NCI-H2227 (cell line): ENCODE results near the gene C14orf180.
A peak's percentile ranks its signal among the peaks of the same experiment; 100 is the strongest.

Experiments used
- DNase-seq: peaks from one replicate; lab custom pipeline; 2025; ENCODE audit not compliant: unreplicated experiment; lab: John Stamatoyannopoulos, UW

Gene C14orf180

DNA sequence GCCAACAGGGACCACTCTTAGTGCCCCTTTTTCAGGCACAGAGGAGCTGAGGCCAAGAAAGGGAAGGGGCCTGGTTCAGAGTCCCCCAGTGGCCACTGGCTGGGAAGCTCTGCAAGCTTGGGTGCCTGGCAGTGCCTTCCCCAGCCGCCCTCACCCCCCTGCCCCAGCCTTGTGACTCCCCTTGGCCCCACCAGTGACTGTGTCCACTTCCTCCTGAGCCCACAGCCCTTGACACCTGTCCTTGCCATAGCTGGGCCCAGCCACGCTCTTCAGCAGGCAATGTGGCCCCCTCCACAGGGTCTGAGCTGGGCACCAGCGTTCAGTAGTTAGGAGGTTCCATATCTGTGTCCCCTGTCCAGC lies 19.0 kb upstream of the C14orf180 start:
- no peak for DNase-seq

DNA sequence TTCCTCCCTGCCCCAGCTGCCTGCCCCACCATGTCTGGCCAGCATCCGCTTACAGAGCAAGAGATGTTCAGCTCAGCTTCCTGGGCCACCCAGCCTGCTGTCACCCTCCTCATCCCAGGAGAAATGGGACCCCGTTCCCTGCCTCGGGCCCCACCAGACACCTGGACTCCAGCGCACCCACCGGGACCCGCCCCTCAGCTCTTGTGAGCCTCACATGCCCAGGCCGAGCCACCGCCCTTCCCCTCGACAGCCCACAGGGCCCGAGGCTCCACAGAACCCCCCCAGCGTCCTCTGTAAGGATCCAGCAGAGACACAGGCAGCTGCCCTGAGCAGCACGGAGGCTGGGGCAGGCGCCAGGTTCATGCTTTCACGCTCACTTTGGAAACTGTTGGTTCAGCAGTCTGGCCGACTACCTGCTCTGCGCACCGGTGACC lies 18.4 kb upstream of the C14orf180 start:
- DNase-seq: no peak

DNA sequence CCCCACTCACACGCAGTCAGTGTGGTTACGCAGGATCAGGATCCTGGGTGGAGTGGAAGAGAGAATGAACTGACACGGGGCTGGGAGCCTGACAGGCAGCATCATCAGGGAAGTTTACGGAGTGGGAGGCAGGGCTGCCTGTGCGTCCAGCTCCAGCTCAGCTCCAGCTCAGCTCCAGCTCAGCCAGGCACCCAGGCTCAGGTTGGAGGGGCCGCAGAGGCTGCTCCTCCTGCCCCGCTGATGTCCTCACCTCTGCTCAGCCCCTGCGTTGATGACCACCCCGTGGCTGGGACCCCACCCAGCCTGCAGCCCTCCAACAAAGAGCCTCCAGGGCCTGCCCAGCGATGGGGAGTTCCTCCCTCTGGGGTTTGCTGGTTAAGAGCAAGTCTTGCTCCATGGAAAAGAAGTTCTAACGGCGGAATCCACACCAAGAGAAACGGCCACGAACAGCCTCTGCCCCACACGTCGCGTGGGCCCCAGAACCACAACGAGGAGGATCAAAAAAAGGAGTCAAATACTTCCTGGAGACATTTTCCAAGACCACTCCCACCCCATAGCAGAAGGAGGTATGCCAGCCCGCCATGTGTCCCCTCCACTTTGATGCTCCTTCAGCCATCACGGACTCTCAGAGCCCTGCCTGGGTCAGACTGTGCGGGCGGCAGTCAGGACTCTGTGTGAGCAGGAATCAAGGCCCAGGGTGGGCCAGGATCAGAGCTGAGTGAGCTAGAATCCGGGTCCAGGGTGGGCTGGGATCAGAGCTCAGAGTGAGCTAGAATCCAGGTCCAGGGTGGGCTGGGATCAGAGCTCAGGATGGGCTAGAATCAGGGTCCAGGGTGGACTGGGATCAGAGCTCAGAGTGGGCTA lies 17.7 kb upstream of the C14orf180 start:
- no peak for DNase-seq

DNA sequence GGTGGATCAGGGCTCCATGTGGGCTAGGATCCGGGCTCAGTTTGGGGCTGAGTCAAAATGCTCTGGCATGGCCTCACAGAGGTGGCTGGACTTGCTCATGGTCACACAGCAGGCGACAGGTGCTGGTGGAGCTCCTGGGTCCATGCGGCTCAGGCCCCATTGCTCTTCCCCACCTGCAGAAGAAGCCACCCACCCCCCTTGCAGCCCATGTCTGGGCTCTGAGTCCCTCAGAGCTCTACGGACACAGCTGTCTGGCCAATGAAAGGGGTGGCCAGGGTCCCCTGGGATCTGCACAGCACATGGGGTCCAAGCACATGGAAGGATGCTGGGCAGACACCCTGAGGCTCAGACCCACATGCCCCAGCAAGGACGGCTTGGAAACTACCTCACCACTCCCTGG lies 17.0 kb upstream of the C14orf180 start:
- no peak for DNase-seq

DNA sequence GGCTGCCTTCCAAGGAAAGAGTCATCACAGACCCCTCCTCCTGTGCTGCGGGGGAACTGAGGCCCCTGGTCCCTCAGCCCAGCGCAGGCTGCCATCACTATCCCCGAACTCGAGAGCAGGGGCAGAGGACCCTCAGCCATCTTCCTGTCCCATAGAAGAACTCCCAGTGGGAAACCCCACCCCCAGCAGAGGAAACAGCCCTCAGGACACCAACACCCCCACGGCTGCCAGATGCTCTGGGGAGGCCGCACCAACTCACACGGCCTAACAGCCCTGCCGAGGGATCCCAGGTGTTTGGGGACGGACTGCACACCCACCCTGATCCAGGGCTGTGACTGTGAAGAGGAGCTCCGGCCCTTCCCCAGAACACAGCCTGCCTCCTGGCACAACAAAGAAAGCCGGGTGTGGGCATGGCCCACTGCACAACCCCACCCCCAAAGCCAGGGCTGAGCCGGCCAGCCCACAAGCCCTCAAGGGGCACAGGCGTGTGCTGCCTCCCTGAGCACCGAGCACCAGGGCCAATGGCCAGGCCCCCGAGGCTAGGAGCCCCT lies 16.3 kb upstream of the C14orf180 start:
- no peak for DNase-seq

DNA sequence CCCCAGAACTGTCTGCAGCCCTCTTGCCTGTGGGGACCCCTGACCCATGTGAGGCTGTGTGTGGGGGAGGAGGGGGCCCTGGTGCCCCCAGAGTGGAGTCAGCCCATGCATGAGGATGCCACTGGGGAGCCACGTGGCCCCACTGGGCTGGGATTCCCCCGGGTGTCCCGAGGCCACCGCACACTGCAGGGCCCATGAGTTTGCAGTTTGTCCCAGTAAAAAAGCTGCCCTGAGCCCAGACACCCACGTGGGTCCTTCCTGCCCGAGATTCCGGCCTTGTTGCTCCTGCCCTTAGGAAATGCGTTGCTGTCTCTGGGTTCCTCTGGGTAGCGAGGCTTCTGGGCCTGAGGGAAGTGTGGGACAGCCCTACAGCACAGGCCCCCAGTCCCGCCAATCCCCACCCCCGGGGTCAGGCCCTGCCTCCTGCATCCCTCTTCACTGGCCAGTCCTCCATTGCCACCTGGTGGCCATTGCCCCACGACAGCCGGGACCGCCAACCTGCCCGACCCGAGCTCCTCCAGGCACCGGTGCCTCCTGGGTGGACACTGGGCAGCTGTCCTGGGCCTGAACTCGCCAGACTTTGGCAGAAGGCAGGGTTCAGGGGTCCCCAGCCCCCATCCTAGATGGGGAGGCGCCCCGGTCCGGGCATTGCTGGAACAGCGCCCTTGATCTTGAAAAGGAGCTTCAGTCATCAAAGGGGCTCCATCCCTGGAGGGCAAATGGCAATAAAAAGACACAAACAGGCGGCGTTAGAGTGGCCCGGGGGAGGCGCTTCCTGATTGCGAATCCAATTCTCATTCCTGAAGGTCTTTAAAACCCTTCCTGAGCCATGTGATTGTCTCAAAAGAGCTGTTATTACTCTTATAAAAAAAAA lies 15.6 kb upstream of the C14orf180 start:
- DNase-seq: peak; percentile 35

DNA sequence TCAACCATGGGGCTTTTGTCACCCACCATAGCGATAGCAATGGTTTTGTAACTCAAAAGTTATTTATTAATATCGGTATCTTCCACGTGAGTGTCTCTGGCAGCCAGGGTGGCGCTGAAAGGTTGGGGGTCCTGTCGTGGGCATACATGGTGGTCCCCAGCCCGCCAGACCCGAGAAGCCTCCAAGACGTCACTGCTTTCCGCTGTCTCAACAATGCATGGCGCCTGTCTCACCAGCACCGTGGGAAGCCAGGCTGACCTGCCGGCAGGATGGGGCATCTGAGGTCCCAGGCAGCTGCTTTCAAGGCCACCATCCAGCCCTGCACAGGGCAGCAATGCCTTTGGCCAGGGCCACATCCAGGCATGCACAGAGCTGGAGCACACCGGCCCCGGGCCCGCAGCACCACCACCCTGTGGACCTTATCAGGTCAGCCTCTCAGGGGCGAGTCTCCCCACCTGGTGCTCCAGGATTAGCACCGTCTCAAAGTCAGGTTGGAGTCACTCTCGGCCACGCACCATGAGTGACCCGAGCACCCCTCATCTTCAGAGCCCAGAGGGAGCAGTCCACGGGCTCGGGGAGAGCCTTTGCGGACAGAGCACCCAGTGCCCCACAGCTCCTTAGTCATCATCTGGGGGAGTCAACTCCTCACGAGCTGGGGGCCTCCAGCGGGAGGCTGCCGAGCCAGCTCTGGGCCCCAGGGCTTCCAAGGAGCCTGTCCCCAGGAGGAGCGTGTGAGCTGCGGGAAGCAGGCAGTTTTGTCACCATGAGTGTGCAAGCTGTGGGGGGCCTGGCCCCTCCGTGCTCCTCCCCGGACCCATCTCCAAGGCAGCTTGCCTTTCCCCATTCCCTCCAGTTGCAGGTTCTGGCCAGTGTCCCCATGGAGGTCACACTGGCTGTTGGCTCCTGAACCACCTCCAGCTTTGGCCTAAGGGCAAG lies 14.6 kb upstream of the C14orf180 start:
- no peak for DNase-seq

DNA sequence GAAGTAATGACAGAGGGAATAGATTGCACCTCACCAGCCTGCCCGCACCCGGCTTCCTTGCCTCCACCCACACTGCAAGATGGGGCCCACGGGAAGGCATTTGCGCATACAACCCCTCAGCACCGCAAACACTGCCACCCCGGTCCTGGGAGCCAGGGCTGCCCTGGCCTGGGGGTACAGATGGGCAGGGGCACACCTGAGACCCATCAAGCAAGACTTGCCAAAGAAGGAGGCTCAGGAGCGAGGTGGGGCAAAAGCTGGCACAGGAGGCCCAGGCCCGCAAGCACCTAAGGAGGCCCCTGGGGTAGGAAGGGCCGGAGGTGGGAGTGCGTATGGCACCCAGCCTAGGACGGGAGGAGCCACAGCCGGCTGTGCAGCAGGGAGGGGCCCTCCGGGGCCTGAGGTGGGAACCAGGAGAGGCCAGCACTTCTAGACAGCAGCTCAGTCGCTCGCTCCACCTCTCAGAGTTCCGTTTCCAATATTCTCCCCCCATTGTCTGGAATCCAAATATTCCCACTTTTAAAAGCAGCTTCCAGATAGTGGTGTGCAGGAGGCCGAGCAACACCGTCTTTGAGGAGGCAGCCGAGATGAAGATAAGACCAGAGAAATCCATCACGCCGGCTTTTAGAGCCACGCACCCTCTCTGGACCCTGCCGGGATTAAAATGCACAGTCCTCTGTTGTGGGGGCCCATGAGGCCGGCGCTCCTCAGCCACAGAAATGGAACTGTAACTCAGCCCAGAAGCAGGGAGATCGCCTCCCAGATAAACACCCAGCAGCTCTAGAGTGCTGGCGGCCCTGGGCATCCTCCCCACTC lies 12.2 kb upstream of the C14orf180 start:
- no peak for DNase-seq

DNA sequence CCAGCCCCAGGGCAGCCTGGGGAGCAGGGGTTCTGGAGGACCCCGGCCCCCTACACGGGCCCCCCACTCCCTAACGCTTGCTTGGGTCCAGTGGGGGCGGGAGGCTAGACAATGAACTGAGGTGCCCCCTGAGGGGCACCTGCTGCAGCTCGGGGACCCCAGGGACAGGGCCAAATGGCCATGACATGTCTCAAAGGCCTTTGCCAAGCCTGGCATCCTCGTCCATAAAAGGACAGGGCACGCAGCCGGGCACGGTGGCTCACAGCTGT lies 11.7 kb upstream of the C14orf180 start:
- no peak for DNase-seq

DNA sequence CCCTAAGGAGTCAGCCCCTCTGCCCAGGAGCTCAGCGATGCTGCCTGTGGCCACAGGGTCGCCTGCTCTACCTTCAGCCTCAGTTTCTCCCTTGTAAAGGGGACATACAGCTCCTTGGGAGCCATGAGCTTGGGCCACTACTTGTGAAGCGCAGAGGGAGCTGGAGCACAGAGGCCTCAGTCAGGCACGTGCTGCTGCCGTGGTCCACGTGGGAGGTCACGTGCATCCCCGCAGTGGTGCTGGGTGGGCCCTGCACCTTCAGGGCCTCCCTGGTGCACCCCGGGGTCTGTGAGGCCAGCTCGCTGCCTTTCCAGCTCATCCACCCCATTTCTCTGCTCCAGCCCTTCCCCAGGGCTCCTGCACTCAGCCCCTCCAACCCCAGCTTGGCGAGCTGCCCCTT lies 10.9 kb upstream of the C14orf180 start:
- no peak for DNase-seq

DNA sequence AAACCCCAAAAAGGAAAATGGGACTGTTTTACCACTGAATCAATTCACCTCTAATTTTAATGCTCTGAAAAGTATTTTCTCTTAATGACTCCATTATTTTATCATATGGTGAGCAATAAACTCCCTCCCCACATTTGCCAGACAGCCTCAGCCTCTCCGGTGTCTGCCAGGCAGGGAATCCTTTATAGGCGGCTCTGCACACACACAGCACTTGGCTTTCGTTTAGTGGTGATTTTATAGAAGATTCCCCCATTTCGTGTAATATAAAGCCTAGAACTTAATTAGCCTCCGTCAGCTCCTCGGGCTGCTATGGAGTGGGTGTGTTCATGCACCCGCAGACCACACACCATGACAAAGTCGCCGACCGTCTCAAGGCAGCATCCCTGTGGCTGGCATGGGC lies 10.1 kb upstream of the C14orf180 start:
- no peak for DNase-seq

DNA sequence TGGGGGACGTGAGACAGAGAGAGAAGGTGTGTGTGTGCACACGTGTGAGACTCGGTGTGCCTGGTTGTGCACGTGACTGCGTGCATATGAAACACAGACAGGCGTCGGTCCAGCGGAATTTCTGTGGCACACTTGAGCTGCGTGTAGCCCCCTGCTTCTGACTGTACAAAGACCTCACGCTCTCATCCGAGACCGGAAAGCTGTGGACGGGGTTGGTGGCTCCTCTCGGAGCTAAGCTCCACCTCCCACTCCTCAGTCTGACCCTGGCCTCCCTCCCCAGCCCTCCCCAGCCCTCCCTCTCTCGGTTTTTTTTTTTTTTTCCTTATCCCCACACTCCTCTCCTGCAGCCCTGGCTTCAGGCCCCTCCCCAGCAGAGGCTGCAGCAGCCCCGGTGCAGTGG lies 8.3 kb upstream of the C14orf180 start:
- DNase-seq: peak; percentile 31

DNA sequence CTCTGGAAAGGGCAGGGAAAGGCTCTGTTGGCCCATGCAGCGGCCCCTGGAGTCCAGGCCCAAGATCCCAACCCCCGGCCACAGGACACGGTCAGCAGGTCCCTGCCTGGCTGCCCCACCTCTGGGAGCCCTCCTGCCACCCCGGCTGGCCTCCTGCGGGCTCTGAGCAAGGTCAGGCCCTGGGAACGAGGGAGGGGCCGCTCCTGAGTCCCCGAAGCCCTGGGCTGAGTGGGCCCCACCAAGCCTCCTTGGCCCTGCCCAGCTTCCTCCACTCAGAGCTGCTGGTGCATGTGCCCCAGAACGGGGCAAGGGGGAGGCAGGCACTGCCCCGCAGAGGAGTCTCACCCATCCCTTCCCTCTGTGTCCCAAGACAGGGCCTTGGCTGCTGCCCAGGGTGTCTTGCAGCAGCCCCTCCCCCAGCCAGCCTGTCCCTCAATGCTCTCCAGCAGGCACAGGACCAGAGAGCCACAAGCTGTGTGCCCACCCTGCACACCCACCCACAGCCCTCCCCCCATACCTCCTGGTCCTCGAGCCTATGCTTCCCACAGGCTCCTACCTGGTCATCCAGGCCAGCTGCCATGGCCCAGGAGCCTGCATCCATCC lies 7.4 kb upstream of the C14orf180 start:
- no peak for DNase-seq

DNA sequence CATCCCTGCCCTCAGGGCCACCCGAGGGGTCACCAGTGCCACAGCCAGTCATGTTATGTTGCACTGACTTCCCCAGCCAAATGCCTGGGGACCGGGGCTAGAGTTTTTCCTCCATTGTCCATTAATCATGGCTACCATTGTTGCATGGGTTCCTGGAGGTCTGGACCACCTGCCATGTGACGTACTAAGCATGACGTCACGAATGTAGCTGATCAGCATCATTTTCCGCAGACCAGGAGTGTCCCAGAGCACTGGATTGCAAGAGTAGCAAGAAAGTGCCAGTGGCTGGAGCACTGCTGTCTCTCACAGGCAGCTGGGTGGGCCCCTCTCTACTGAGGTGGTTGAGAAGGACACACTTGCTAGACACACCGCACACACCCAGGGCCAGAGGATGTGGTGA lies 6.9 kb upstream of the C14orf180 start:
- no peak for DNase-seq

DNA sequence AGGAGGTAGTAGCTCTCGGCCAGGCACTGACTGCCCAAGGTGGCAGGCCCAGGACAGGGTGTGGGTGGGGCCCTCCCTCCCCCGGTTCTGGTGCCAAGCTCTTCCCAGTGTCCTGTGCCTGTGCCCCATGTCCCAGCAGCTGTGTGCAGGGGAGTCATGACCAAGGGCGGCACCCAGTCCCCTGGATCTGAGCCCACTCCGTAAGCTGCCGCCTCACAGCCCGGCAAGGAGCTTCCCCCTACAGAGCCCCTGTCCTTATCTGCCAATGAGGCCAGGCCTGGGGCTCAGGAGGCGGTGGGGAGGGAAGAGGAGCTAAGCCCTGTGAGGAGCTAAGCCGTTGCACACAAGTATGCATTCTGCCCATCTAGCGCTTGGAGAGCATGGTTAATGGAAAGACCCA lies 5.6 kb upstream of the C14orf180 start:
- DNase-seq: no peak

DNA sequence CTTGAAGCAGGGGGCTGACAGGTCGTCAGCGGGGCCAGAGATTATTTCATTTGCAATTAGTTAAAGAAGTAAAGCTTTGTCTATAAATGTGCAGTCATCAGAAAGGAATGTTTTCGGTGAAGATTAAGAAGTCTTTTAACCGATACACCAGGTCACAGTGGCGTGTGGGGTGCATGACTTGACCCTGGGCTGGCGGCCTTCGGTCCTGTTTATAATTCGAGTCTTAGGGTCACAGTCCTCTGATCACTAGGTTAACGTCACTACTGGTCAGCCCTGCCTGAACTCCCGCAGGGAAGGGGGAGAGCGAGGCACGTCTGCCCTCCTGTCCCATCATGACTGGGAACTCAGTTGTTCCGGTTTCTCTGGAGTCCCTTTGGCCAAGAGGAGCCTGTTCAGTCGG lies 5.0 kb upstream of the C14orf180 start:
- no peak for DNase-seq

DNA sequence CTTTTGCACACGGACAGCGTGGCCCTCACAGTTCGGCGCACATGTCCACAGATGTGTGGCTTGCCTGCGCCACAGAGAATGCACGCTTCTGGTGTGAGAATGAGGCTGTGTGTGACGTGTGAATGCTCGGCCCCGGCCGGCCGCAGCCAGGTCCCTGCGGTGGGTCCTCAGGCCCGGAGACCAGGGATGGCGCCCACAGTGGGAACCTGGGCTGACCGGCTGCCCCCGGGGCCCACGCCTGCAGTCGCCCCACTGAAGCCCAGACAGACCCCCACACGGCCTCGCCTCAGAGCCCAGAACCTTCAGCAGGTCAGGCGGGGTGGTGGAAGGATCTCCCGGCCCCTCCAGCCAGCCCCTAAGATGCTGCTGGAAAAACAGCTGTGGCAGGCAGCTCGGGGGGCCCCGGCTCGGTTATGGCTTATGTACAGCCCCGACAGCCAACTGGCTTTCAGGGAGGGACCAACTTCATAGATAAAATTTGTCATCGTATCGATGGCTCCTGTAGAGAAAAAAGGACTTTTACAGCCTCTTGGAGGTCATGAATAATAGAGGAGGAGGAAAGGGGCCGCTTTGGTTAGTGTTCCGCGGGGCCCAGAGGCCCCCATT lies 4.5 kb upstream of the C14orf180 start:
- no peak for DNase-seq

DNA sequence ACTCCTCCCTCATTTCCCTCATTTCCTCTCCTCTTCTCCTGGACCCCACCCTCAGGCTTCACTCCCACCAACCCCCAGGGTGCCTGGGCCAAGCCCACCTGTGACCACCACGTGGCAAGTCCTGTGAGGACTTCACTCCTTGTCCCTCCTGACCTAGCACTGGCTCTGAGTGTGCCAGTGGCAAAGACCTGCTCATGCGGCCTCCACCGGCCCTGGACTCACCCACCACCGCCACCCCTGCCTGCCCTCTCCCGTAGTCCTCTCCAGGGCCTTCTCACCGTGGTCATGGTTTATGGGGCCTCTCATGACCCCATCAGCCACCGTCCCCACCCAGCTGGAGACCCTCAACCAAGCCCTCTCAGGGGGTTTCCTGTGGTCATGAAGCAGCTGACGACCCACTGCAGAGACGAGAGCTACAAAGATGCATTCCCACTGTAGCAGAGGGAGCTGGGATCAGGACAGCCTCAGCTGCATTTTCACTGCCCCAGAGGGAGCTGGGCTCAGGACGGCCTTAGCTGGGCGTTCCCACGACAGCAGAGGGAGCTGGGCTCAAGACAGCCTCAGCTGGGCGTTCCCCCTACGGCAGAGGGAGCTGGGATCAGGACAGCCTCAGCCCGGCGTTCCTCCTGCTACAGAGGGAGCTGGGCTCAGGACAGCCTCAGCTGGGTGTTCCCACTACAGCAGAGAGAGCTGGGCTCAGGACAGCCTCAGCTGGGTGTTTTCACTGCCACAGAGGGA lies 3.2 kb upstream of the C14orf180 start:
- no peak for DNase-seq

DNA sequence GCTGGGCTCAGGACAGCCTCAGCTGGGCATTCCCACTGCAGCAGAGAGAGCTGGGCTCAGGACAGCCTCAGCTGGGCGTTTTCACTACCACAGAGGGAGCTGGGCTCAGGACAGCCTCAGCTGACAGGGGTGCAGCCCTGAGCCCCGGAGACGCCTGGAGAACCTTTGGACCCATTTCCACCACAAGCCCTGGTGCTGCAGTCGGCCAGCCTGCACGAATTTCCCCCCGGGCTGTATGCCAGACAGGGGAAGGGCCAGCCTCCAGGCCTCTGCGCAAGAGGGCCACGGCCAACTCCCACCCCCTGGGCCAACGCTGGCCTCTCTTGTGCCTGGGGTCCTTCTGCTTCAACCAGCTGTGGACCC lies 2.6 kb upstream of the C14orf180 start:
- no peak for DNase-seq
